GM12891 (cell line): Measurements from ENCODE around the gene OSBP.

Source experiments
- DNase-seq: peaks from one replicate; pipeline ENCODE4 v3.0.0; 2011; ENCODE audit warnings: low spot score; ENCODE audit not compliant: insufficient read length
- FAIRE-seq: peaks from 2 replicates; lab custom pipeline; 2011; peaks lifted over from hg19 to GRCh38; lab: Jason Lieb, UNC
- PAX5 ChIP-seq: IDR thresholded peaks from 2 replicates; pipeline ENCODE4 v1.6.1; 2011; ENCODE audit warnings: low read length, moderate library complexity, mild to moderate bottlenecking; ENCODE audit not compliant: insufficient read depth, severe bottlenecking
- POLR2A ChIP-seq: IDR thresholded peaks from 2 replicates; pipeline ENCODE4 v1.6.1; 2011; ENCODE audit warnings: low read depth, low read length, control low read depth
- POLR2AphosphoS5 ChIP-seq: IDR thresholded peaks from 2 replicates; pipeline ENCODE4 v1.6.1; 2011; ENCODE audit warnings: low read depth, low read length, control low read depth
- POU2F2 ChIP-seq: IDR thresholded peaks from 2 replicates; pipeline ENCODE4 v1.6.1; 2011; ENCODE audit warnings: low read depth, mild to moderate bottlenecking, control low read depth, low read length, moderate library complexity
- SPI1 ChIP-seq: IDR thresholded peaks from 2 replicates; pipeline ENCODE4 v1.6.1; 2011; ENCODE audit warnings: low read depth, low read length, control low read depth
- TAF1 ChIP-seq: IDR thresholded peaks from 2 replicates; pipeline ENCODE4 v1.6.1; 2011; ENCODE audit warnings: low read depth, low read length, control low read depth

The OSBP gene

DNA sequence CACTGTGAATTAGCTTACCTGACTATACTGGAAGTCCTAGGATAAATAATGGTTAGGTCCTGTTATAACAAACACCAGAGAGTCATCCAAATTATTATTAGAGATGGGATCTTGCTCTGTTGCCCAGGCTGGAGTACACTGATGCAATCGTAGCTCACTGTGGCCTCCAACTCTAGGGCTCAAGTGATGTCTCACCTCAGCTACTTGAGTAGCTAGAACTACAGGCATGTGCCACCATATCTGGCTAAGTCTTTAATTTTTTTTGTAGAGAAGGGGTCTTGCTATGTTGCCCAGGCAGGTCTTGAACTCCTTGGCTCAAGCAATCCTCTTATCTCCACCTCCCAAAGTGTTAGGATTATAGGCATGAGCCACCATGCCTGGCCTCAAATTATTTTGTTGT, 37.2 kb downstream of the OSBP start:
- FAIRE-seq (no peak), DNase-seq (no peak)
- TF ChIP-seq SPI1 (no peak), PAX5 (no peak), POLR2AphosphoS5 (no peak), TAF1 (no peak), POU2F2 (no peak), POLR2A (no peak)

DNA sequence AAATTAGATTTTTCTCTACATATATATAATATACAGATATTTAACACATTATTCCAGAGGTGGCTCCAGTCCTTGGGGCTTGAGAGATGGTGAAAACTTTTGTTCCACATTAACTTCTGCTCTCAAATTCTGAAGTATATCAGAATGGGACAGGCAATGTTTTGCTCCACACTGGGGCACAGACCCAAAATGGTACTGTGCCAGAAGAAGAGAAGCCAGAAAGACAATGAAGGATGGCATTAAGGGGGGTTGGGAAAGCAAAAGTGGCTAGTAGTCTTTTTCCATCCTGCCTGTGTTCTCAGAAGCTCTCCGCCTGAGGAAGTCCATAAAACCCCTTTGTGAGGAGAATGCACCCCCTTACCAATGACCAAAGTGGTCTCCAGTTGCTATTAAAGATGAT, 40.1 kb downstream of the OSBP start:
- no peak for DNase-seq
- TF ChIP-seq POU2F2 = no peak
- no peak for TF ChIP-seq POLR2A
- TF ChIP-seq TAF1 = no peak
- no peak for TF ChIP-seq POLR2AphosphoS5
- no peak for TF ChIP-seq SPI1
- TF ChIP-seq PAX5 = no peak
- no peak for FAIRE-seq

- DNase-seq (no peak), FAIRE-seq (no peak)
- TF ChIP-seq POU2F2 (no peak), SPI1 (no peak)
Observed at GRCh38 chr11:59574932-59575502, 40.6 kb downstream of the OSBP start.

DNA sequence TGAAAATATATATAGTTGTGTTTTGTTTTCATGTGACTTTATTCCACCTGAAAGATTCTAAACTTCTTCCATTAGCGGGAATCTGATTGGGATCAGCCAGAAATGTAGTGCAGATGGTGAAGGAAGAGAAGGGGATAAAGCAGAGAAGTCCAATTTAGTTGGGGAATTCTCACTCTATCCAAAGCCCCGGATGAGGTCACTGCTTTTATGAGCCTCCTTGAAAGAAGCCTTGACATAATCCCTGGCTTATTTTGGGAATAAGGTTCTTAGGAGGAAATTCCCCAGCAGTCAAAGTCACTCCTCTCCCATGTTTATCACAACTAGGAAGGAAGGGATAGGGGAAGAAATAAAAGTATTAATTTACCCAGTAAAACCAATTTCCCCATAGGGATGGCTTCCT, 41.1 kb downstream of the OSBP start:
- no peak for TF ChIP-seq POU2F2
- TF ChIP-seq SPI1 = no peak
- no peak; the same call in 1 of the 2 replicates for TF ChIP-seq POLR2AphosphoS5
- no peak for TF ChIP-seq PAX5
- no peak for DNase-seq
- no peak for FAIRE-seq

- TF ChIP-seq SPI1 (no peak), TAF1 (no peak), POLR2A (no peak), POLR2AphosphoS5 (no peak), POU2F2 (no peak), PAX5 (no peak)
- FAIRE-seq = no peak
- no peak for DNase-seq
Observed at GRCh38 chr11:59573216-59573615, 42.4 kb downstream of the OSBP start.

DNA sequence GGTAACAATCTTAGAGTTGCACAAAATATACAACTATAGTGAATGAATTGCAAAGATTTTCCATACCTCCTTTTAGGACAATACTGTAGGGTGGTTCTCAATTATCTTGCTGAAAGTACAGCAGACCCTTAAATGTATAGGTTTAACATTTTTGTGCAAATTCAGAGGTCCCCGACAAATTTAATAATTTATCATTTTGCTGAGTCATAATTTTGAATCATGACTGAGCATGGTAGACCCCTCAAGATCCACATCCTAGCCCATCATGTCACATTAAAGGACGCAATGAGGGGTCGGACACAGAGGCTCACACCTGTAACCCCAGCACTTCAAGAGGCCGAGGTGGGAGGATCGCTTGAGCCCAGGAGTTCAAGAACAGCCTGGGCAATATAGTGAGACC, 43.5 kb downstream of the OSBP start:
- TF ChIP-seq TAF1 = no peak
- no peak for TF ChIP-seq POLR2A
- TF ChIP-seq PAX5 = no peak
- no peak for TF ChIP-seq POU2F2
- TF ChIP-seq SPI1 = no peak
- TF ChIP-seq POLR2AphosphoS5 = no peak
- FAIRE-seq = no peak

DNA sequence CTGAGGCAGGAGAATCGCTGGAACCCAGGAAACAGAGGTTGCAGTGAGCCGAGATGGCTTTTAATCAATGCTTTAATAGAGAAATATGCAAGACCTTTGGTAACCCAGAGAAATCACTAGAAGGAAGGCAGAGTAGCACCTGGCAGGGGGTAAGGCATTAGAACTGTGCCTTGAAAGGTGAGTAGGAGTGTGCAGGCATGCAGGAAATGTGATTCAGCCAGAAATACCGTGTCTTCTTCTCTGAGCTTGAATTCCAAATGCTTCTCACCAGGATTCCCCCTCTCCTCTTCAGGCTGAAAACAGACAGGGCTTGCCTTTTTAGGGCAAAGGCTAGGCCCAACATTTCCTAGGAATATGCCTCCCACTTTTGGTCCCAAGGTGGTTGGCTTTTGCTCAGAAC, 53.3 kb downstream of the OSBP start:
- FAIRE-seq (no peak), DNase-seq (no peak)
- TF ChIP-seq TAF1 = no peak
- TF ChIP-seq POLR2A = no peak
- TF ChIP-seq PAX5 = no peak
- no peak for TF ChIP-seq POU2F2
- TF ChIP-seq POLR2AphosphoS5 = no peak
- no peak for TF ChIP-seq SPI1

More for the DNA sequence above, 43.5 kb downstream of the OSBP start:
- no peak for DNase-seq

- peak; percentile 56 for TF ChIP-seq SPI1
- TF ChIP-seq POLR2A = 0 out of 2 replicates have a peak, but pooled peaks have one; percentile 9
- TF ChIP-seq POLR2AphosphoS5 = no peak
- DNase-seq = peak; percentile 67
- peak; percentile 81 for FAIRE-seq
Observed at GRCh38 chr11:59560702-59561473, 54.7 kb downstream of the OSBP start.

DNA sequence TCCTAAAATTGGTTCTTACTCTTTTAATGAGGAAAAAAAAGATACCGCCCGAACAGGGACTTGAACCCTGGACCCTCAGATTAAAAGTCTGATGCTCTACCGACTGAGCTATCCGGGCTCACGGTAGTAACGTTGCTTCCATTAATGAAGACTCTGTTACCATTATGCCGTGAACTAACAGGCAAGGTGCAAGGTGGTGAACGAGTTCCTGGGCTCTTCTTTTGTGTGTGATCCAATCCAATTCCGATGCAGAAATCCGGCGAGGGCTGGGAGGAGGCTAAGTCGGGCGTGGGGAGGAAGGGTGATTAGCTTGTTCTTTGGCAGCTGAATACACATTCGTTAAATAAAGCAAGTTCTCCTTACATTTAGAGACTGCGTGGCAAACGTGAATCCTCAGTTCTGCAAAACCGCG, 55.3 kb downstream of the OSBP start:
- FAIRE-seq (peak; percentile 9), DNase-seq (peak; percentile 41)

DNA sequence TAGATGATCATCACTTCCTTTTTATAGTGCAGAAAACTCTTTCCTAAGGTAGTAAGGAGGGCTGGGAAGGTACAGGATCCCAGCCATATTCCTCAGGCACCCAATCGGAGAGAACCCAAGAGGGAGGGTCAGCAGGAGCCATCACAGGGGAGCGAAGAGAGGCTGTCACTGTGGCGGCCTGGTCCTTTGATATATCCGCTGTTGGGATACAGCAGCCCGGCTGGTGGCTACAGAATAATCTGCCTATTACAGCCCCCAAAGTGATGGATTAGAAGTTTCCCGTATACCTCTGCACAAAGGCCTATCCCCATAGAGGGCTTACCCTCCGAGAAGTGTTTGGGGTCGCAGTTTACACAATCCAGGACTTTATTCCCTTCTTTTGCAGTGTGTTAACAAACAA, 55.7 kb downstream of the OSBP start:
- no peak for DNase-seq

More for the DNA sequence above, 55.3 kb downstream of the OSBP start:
- TF ChIP-seq PAX5 (no peak), POLR2AphosphoS5 (no peak), POU2F2 (0 out of 2 replicates have a peak, but pooled peaks have one; percentile 5), SPI1 (peak; percentile 57), POLR2A (peak; percentile 60), TAF1 (no peak; the same call in 1 of the 2 replicates)

More for the DNA sequence above, 55.7 kb downstream of the OSBP start:
- TF ChIP-seq SPI1 = no peak
- TF ChIP-seq PAX5 = no peak
- TF ChIP-seq TAF1 = no peak
- TF ChIP-seq POLR2AphosphoS5 = no peak
- TF ChIP-seq POU2F2 = no peak
- no peak for TF ChIP-seq POLR2A
- no peak for FAIRE-seq
